GM21381 (cell line): ENCODE measurements around the gene GALNS.
"Not testable (repeated sequence)": the region's sequence is repeated elsewhere in the genome, so short reads cannot be mapped to it uniquely, and the experiment has no call there.

ENCODE experiments used
- ATAC-seq: cut with Tn5 transposase; IDR thresholded peaks from one replicate; pipeline ENCODE4 v1.9.1; 2021; ENCODE audit warnings: mild to moderate bottlenecking, moderate library complexity; ENCODE audit not compliant: unreplicated experiment

GALNS gene

GRCh38 chr16:88772871-88773811, 83.6 kb downstream of the GALNS start:
- ATAC-seq: no peak

GRCh38 chr16:88771781-88772180, 85.0 kb downstream of the GALNS start:
- ATAC-seq: not testable (repeated sequence)

- no peak for ATAC-seq
Measured at GRCh38 chr16:88771294-88771772, 85.4 kb downstream of the GALNS start.

- no peak for ATAC-seq
Measured at GRCh38 chr16:88770461-88771293, 86.1 kb downstream of the GALNS start.

GRCh38 chr16:88769617-88770460, 86.9 kb downstream of the GALNS start:
- no peak for ATAC-seq

- ATAC-seq: no peak
Measured at GRCh38 chr16:88768071-88768783, 88.5 kb downstream of the GALNS start.

GRCh38 chr16:88767546-88768070, 89.1 kb downstream of the GALNS start:
- ATAC-seq: no peak

GRCh38 chr16:88766975-88767374, 89.8 kb downstream of the GALNS start:
- no peak for ATAC-seq

- ATAC-seq: no peak
Measured at GRCh38 chr16:88764913-88765349, 91.8 kb downstream of the GALNS start.

- no peak for ATAC-seq
Measured at GRCh38 chr16:88764080-88764479, 92.7 kb downstream of the GALNS start.
